ENCODE results near the gene PRRX2.

PRRX2 gene

DNA sequence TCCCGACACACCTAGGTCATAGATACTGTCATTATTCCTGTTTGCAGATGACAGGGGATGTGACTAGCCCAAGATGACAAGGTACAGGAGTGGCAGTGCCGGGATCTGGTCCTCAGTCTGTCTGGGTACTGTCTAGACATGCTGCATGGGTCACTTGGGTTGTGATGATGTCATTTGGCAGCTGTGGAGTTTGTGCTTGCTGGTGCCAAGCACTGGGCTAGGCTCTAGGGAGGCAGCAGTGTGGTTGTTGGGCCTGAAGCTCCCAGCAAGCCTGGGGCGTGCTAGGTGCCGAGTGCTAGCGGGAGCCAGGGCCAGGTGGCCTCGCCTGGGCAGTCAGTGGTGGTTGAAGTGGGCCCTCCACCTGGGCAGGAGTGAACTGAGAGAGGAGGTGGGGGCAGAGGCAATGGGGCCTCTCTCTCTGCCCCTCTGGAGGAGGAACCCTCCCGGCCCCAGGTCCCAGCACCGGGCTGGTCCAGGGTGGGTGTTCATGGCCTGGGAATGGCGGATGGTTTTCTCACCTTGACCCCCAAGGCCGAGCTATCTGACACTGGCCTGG is 14.7 kb upstream of the PRRX2 start:
- Histone ChIP-seq H3K27me3 (replicated peaks) (no peaks in the 10 kb centered on the region), H3K4me3 (ENCODE audit: low read depth, low read length) (no peak overlapping the region), H3K36me3 (replicated peaks) (no peaks in the 10 kb centered on the region), H3K27ac (no peak overlapping the region)
- in situ Hi-C loops (cut with HindIII; ENCODE audit: low pct_ligation_motif_present, low sequenced_read_pairs), result no loop called here
- peak; percentile 40 for DNase-seq
- TF ChIP-seq, protein P1, sequence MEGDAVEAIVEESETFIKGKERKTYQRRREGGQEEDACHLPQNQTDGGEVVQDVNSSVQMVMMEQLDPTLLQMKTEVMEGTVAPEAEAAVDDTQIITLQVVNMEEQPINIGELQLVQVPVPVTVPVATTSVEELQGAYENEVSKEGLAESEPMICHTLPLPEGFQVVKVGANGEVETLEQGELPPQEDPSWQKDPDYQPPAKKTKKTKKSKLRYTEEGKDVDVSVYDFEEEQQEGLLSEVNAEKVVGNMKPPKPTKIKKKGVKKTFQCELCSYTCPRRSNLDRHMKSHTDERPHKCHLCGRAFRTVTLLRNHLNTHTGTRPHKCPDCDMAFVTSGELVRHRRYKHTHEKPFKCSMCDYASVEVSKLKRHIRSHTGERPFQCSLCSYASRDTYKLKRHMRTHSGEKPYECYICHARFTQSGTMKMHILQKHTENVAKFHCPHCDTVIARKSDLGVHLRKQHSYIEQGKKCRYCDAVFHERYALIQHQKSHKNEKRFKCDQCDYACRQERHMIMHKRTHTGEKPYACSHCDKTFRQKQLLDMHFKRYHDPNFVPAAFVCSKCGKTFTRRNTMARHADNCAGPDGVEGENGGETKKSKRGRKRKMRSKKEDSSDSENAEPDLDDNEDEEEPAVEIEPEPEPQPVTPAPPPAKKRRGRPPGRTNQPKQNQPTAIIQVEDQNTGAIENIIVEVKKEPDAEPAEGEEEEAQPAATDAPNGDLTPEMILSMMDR (IDR thresholded peaks at IDR 0.05; ENCODE audit: low read depth, low read length, missing control alignments), result no peak

DNA sequence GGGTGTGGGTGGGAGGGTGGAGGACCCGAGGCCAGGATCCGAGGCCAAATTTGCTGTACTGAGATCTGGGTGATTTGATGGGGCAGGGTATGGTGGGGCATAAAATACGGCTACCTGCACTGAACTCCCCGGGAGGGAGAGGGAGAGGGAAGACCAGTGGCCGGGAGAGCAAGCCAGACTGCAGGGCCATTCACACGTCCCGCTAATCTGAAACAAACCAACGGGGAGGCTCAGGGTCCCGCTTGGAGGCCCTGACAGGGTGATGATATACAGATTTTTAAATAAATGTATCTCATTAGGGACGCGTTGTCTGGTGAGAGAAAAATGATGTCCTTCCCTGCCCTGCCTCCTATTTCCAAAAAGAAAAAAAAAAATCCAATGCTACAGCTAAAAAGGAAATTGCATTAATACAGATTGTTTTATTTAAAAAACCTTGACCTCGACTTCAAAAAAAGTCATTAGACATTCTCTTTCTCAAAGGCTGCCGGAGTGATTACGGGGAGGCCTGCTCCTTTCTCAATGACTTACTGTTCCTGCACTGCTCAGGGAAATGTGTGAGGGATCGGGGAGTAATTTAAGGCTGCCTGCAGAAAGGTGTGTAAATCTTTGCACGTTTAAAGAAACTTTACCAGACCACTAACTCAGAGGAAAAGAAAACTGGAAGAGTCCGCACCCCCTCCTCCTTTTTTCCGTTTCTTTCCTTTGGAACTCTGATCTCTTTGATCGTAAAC is 11.5 kb upstream of the PRRX2 start:
- in situ Hi-C loops (cut with HindIII; ENCODE audit: low pct_ligation_motif_present, low sequenced_read_pairs), result no loop called here
- TF ChIP-seq, protein P1 (IDR thresholded peaks at IDR 0.05; ENCODE audit: low read depth, low read length, missing control alignments), result no peak
- Histone ChIP-seq H3K4me3 (ENCODE audit: low read depth, low read length) (no peak overlapping the region), H3K27ac (no peak overlapping the region), H3K27me3 (replicated peaks) (no peaks in the 10 kb centered on the region), H3K36me3 (replicated peaks) (no peaks in the 10 kb centered on the region)
- no peak for DNase-seq

DNA sequence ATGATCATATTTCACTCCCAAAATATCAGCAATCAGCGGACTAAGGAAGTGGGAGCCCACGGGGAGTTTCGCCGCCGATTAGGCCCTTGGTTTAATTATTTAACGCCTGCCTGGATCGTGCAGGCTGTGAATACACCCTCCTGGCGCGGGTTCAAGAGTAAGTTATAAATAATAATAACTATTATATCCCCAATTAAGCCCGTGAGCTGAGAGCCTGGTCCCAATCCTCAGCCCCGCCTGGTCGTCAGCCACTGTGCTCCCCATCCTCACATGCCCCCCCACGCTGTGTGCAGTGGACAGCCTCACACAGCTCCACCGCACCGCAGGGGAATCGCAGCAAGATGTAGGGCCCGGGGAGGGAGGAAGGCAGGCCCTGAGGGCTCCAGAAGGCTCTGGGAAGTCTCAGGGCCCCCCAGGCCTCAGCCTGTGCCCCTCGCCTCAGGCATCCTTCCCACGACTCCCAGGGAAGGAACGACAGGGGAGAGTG is 10.8 kb upstream of the PRRX2 start:
- in situ Hi-C loops (cut with HindIII; ENCODE audit: low pct_ligation_motif_present, low sequenced_read_pairs), result no loop called here
- Histone ChIP-seq H3K27ac (no peak overlapping the region), H3K4me3 (ENCODE audit: low read depth, low read length) (no peak overlapping the region), H3K36me3 (replicated peaks) (no peaks in the 10 kb centered on the region), H3K27me3 (replicated peaks) (no peaks in the 10 kb centered on the region)
- DNase-seq, result no peak
- TF ChIP-seq, protein P1 (IDR thresholded peaks at IDR 0.05; ENCODE audit: low read depth, low read length, missing control alignments), result no peak

DNA sequence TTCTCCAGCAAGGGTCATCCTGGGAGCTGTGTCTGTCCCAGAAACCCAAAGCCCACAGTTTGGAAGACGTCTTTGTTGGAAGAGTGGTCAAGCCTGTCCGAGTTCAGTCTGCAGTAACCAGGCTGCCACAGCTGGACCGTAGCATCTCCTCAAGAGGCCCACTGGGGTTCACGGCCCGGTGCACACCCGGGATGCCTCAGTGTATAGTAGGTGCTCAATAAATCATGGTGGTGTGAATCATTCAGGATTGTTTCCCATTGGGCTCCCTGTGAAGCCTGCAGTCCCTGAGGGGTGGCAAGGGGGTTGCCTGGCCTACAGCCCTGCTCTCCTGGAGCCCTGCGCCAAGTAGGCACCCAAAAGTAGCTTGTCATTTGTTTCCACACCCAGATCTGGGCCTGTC is 10.3 kb upstream of the PRRX2 start:
- Histone ChIP-seq H3K27ac (no peak overlapping the region), H3K27me3 (replicated peaks) (no peaks in the 10 kb centered on the region), H3K36me3 (replicated peaks) (no peaks in the 10 kb centered on the region), H3K4me3 (ENCODE audit: low read depth, low read length) (no peak overlapping the region)
- DNase-seq, result no peak
- TF ChIP-seq, protein P1 (IDR thresholded peaks at IDR 0.05; ENCODE audit: low read depth, low read length, missing control alignments), result no peak
- in situ Hi-C loops (cut with HindIII; ENCODE audit: low pct_ligation_motif_present, low sequenced_read_pairs), result no loop called here

DNA sequence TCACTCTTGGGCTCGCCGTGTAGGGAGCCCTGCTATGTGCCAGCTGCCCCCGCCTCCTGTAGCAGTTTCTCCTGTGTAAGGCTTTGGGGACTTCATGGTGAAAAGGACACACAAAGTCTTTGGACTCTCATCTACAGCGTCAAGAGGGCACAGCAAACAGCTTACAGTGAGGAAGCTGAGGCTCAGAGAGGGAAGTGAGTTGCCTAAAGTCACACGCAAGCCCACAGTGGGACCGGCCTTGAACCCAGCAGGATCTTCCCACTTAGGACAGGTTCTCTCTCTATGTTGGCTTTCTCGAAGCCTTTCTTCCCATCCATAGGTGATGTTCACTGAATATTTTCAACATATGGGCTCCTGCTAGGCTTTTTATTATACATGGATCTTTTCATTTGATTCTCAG is 9.8 kb upstream of the PRRX2 start:
- Histone ChIP-seq H3K27me3 (replicated peaks) (no peaks in the 10 kb centered on the region), H3K4me3 (ENCODE audit: low read depth, low read length) (no peak overlapping the region), H3K27ac (no peak overlapping the region), H3K36me3 (replicated peaks) (no peaks in the 10 kb centered on the region)
- DNase-seq, result no peak
- TF ChIP-seq, protein P1 (IDR thresholded peaks at IDR 0.05; ENCODE audit: low read depth, low read length, missing control alignments), result no peak
- in situ Hi-C loops (cut with HindIII; ENCODE audit: low pct_ligation_motif_present, low sequenced_read_pairs), result no loop called here

All from brain microvascular endothelial cell (primary cell).